C4-2B (cell line): Measurements from ENCODE around the gene GGCT.

Source experiments
- CTCF ChIP-seq: fragments of 450-650 bp; conservative IDR thresholded peaks from 2 replicates; pipeline ENCODE4 v1.5.1; 2017; ENCODE audit warnings: mild to moderate bottlenecking
- ZFX ChIP-seq: fragments of 450-650 bp; IDR thresholded peaks from 2 replicates; pipeline ENCODE4 v1.6.1; 2017

- TF ChIP-seq CTCF: no peak
- TF ChIP-seq ZFX: no peak
Observed at GRCh38 chr7:30553546-30553945, 48.9 kb upstream of the GGCT start.
